GM19468 (cell line): ENCODE measurements around the gene WRNIP1.

Source experiments
- ATAC-seq: cut with Tn5 transposase; IDR thresholded peaks from one replicate; pipeline ENCODE4 v1.9.1; 2021; ENCODE audit warnings: mild to moderate bottlenecking, moderate library complexity, moderate number of reproducible peaks; ENCODE audit not compliant: unreplicated experiment; ENCODE audit errors: extremely low read depth

The WRNIP1 gene

GRCh38 chr6:2765166-2765895 lies at the start of gene WRNIP1:
WRNIP1 (plus strand) TSS chr6:2765393; CDS start chr6:2765623, 230 bp downstream.
- ATAC-seq: peak; percentile 88

GRCh38 chr6:2715737-2716136 lies 49.5 kb upstream of the WRNIP1 start:
- ATAC-seq: no peak

GRCh38 chr6:2716936-2717700 lies 48.1 kb upstream of the WRNIP1 start:
- ATAC-seq: no peak

DNA sequence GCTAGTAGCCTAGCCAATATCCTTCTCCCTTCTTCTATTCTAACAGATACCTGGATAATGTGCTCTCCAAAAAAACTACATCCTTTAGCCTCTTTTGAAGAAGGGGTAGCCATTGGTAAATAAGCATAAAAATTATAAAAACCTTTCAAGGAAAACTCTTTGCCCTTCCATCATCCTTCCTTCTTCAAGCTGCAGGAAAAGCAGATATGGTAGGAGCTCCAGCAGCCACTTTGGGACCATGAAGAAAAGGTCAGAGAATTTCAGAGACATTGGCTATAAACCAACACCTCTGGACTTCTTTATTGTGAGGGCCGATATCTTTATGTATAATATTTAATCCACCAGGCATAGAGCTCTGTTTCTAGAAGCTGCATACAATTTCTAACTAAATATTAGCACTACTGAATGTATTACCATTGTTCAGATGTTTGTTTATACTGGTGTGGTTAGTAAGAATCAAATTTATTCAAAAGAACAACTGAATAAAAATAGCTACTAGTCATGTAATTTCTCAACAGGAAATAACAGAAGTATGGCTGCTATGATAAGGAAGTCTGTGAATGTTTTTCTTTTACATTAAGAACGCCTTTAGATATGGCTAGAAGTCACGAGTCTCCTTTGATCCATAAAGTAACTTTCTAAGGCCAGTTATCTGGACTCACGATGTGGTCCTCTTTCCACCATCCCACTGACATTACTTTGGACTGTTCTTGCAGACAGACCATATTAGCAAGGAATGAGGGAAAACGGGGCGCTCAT lies 46.7 kb upstream of the WRNIP1 start:
- ATAC-seq: no peak

DNA sequence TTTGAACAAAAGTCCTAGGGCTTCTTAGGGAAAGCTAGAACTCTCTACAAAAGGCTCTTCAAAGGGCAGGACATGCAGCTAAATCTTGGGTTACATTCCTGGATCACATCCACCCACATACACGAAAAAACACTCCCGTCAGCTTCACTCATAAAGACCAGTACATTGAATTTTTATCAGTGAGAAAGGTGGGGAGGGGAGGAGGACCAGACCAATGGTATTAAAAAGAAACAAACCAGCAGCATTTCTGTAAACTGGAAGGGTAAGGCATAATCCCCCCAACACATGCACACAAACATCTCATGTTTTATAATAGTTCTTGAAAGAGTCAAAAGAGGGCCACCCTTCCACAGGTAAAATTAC lies 46.1 kb upstream of the WRNIP1 start:
- ATAC-seq: no peak

DNA sequence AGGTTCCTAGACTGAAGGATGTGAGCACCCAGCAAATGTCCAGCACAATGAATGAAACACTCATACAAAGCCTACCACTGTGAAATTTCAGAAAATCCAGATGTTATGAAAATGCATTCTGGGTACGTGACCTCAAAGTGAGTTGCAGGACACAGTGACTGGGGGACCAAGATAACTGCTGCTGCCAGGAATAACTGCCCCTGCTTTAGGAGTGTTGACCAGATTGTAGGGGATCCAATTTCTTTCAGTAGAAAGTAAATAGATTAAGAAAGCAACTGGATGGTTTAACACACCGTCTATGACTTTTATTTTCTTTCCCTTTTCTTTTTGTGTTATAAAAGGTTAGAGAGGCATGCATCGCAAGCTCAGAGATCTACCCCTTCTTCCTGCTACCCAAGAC lies 44.0 kb upstream of the WRNIP1 start:
- ATAC-seq: no peak

DNA sequence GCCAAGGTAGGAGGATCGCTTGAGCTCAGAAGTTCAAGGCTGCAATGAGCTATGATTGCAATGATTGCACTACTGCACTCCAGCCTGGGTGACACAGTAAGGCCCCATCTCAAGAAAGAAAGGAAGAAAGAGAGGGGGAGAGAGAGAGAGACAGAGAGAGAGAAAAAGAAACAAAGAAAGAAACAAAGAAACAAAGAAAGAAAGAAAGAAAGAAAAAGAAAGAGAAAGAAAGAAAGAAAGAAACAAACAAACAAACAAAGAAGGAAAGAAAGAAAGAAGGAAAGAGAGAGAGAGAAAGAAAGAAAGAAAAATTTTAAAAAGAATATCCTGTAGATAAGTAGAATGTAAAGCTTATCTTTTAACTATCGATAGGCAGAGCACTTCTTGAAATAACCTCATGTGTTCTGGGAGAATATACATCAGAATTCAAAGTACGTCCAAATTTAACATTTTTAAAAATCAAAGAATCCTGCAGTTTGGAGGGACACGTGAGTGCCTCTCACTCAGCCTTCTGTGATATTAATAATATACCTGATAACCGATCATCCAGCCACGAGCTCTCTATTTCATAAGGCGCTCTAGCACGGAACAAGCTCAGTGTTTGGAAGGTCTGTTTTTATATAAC lies 39.7 kb upstream of the WRNIP1 start:
- ATAC-seq: no peak

DNA sequence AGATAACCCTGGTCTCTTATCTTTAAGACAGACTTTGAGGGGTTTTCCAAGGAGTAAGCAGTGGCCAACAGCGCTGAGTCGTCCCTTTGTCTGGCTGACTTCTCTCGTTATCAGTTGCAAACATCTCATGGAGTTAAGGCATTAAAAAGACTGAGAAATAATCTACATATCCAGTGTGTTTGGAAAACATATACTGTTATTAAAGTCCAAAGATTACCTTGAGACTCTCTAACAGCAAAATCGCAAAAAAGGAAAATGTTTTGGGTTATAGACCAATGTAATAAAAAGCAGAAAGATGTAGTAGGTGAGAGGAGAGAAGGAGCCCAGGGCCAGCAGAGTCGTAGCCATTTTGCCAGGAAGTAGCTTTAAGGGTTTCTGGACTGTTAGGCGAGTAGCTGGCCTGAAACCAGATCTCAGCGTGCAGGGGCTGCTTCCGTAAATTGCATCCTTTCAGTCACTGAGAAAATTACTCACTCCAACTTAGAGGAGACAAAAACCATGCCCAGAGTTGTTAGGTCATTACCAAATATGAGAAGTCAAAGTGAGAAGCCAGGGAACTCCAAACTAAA lies 39.1 kb upstream of the WRNIP1 start:
- peak; percentile 52 for ATAC-seq

DNA sequence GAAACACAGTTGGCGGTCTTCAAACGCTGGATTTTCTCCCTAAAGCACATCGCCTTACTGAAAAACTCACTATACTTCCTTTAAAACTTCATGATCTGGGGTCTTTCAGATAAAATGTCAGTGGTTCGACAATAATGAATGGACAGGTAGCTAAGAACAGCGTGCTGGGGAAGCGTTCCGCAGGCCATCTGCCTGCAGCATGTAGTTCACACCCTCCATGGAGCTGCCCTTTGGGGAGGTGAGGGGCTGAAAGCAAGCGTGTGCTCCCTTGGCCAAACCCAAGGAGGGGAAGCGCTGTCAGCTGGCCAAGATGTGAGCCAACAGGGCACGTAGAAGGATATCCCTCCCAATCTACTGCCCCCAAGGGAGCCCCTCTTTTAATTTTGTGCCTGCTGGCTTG lies 35.3 kb upstream of the WRNIP1 start:
- ATAC-seq: no peak

GRCh38 chr6:2730353-2731107 lies 34.7 kb upstream of the WRNIP1 start:
- no peak for ATAC-seq

DNA sequence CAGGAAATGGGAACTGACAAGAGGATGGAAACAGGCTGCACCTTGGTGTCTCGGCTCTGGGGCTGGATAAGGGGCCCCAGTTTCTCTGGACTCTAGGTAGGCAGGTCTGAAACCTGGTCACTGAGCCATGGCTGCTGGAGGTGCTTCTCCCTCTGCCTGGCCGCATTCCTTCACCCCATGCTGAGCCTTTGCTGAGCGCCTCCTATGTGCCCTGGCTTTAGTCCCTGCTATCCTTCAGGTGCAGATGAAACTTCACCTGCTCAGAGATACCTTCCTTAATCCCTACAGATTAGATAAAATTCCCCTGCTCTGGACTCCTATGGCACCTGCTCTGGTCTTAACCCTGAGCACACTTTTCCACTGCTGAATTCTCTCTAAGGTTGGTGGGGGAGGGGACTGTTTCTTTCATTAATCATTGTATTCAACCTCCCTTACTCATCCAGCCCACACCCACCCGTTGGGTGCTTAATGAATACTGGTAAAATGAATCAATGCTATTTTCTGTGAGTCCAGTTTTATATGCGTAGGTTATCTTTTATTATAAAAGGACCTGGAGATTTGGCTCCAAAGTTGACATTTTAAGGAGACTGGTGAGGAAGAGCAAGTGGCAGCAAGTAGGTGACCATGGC lies 33.8 kb upstream of the WRNIP1 start:
- ATAC-seq: no peak

DNA sequence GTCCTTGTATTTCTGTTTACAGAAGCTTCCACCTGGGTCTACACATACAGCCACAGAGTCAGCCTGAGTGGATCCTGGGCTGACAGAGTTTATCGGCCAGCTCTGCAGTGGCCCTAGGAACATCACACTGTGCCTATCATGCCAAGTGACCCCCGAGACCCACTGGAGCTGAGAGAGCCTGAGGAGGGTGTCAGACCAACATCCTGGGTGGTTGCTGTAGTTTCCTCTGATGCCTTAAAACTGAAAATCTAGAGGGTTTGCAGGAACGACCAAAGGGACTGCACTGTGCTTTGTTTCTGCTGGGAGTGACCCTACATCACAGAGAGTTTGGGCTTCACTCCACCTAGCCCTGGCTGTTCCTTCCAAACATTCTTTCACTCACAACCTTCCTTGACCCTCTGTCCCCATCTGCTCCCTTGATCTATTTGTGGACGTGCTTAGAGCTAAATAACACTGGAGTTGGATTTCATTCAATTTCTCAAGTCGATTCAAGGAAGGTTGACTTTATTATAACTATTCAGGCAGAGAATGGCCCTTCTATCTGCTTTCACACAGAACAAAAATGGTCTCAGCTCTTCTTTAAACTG lies 32.6 kb upstream of the WRNIP1 start:
- ATAC-seq: no peak

DNA sequence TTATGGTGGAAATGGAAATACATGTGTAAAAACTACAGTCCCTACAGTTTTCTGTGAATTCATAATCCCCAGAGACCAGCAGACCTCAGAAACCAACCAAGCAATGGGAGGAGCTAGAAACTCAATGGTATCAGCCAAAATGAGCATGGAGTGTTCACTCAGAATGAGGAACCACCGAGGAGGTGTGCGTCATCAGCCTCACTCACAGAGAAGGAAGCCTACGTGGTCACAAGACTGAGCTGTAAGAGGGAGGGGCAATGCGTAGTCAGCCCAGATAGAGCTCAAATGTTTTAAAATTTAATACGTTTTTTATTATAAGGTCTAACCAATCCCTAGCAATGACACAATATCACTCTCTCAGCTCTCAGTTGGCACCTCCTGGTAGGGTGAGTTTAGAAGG lies 31.9 kb upstream of the WRNIP1 start:
- peak; percentile 44 for ATAC-seq

GRCh38 chr6:2733736-2734480 lies 31.3 kb upstream of the WRNIP1 start:
- no peak for ATAC-seq

DNA sequence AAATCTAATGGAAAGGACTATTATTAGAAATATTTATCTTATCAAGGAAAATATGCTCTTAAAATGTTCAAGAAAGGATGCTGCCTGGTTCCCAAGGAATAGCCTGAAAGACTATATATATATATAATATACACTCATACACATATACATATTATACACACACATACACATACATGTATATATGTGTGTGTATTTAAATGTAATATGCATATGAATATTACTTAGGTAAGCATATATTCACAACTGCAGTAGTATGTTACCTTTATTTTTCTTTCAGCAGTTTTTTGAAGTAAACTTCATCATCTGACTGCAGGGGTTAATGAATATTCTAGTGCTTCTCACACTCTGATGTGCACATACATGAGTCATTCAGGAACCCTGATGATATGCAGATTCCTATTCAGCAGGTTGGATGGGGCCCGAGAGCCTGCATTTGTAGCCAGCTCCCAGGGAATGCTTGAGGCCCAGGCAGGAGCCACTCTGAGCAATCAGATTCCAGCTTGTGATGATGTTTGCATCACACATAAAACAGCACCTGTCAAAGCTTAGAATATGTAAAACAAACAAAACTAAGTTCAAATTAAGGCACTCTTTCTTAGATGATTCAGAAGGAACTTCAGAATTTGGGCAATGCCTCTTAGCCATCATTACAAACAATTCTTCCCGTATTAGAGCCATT lies 30.6 kb upstream of the WRNIP1 start:
- no peak for ATAC-seq

GRCh38 chr6:2737885-2738284 lies 27.3 kb upstream of the WRNIP1 start:
- no peak for ATAC-seq

DNA sequence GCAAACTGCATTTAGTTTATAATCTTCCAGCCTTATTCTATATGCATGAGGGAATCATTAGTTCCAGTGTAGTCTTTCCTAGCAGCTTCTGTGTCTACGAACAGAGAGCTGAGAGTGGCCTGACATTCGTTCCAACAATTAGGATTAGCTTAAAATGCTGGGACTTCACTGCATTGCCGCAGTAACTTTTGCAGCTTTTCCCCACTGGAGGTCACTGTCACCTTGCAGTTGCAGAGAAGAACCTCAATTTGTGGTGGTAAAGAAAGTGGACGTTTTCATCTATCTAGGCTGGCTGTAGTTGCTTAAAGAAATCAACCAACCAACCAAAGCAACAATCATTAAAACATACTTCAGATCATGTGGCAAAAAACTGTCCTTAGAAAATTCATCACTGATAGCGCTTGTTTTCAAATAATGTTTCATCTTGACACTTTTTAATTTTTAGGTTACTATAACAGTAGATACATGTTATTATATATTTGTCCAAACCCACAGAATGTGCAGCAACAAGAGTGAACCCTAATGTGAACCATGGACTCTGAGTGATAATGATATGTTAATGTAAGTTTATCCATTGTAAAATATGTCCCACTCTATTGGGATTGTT lies 26.7 kb upstream of the WRNIP1 start:
- ATAC-seq: no peak
